Measurements from ENCODE around the gene CFAP74.

Gene CFAP74

GRCh38 chr1:1975535-1975934, 28.1 kb downstream of the CFAP74 start:
- Histone ChIP-seq H3K27me3 (ENCODE audit: control insufficient read depth, insufficient read depth, low read length, poor library complexity, severe bottlenecking) (no peaks in the 10 kb centered on the region), H3K4me1 (ENCODE audit: control insufficient read depth, insufficient read depth, low read length) (peaks cover 12% of the 10 kb centered on the region), H3K36me3 (ENCODE audit: control insufficient read depth, insufficient read depth, low read length) (no peaks in the 10 kb centered on the region), H3K27ac (ENCODE audit: insufficient read depth, low read depth, low read length, poor library complexity, severe bottlenecking) (no peak overlapping the region), H3K4me3 (ENCODE audit: insufficient read depth, low read depth, low read length) (no peak overlapping the region), H3K9me3 (ENCODE audit: control insufficient read depth, low read length) (no peaks in the 10 kb centered on the region)
- WGBS, 2 experiments: 94% methylated on average over 14 of the region's 14 CpGs

- H3K9me3 ChIP-seq (ENCODE audit: control insufficient read depth, low read length): no peaks in the 10 kb centered on the region
- H3K27me3 ChIP-seq (ENCODE audit: control insufficient read depth, insufficient read depth, low read length, poor library complexity, severe bottlenecking): no peaks in the 10 kb centered on the region
- no peak overlapping the region for H3K4me3 ChIP-seq (ENCODE audit: insufficient read depth, low read depth, low read length)
- H3K36me3 ChIP-seq (ENCODE audit: control insufficient read depth, insufficient read depth, low read length): no peaks in the 10 kb centered on the region
- WGBS, 2 experiments: 88 to 91% methylated on average over 22 of the region's 22 CpGs
- H3K4me1 ChIP-seq (ENCODE audit: control insufficient read depth, insufficient read depth, low read length): peaks cover 12% of the 10 kb centered on the region
- H3K27ac ChIP-seq (ENCODE audit: insufficient read depth, low read depth, low read length, poor library complexity, severe bottlenecking): no peak overlapping the region
Measured at GRCh38 chr1:1974834-1975233, 28.8 kb downstream of the CFAP74 start.

- Histone ChIP-seq H3K9me3 (ENCODE audit: control insufficient read depth, low read length) (no peaks in the 10 kb centered on the region), H3K4me3 (ENCODE audit: insufficient read depth, low read depth, low read length) (no peak overlapping the region), H3K4me1 (ENCODE audit: control insufficient read depth, insufficient read depth, low read length) (peaks cover 12% of the 10 kb centered on the region), H3K27ac (ENCODE audit: insufficient read depth, low read depth, low read length, poor library complexity, severe bottlenecking) (no peak overlapping the region), H3K36me3 (ENCODE audit: control insufficient read depth, insufficient read depth, low read length) (no peaks in the 10 kb centered on the region), H3K27me3 (ENCODE audit: control insufficient read depth, insufficient read depth, low read length, poor library complexity, severe bottlenecking) (no peaks in the 10 kb centered on the region)
- WGBS, 2 experiments: 89 to 90% methylated on average over 34 of the region's 34 CpGs
Measured at GRCh38 chr1:1973716-1974642, 29.6 kb downstream of the CFAP74 start.

GRCh38 chr1:1972976-1973715, 30.4 kb downstream of the CFAP74 start:
- Histone ChIP-seq H3K4me3 (ENCODE audit: insufficient read depth, low read depth, low read length) (no peak overlapping the region), H3K27ac (ENCODE audit: insufficient read depth, low read depth, low read length, poor library complexity, severe bottlenecking) (no peak overlapping the region), H3K36me3 (ENCODE audit: control insufficient read depth, insufficient read depth, low read length) (no peaks in the 10 kb centered on the region), H3K9me3 (ENCODE audit: control insufficient read depth, low read length) (no peaks in the 10 kb centered on the region), H3K27me3 (ENCODE audit: control insufficient read depth, insufficient read depth, low read length, poor library complexity, severe bottlenecking) (no peaks in the 10 kb centered on the region), H3K4me1 (ENCODE audit: control insufficient read depth, insufficient read depth, low read length) (peaks cover 12% of the 10 kb centered on the region)
- 81 to 82% methylated on average over 22 of the region's 22 CpGs for WGBS, 2 experiments

- WGBS, 2 experiments: 93% methylated on average over 21 of the region's 21 CpGs
- Histone ChIP-seq H3K4me3 (ENCODE audit: insufficient read depth, low read depth, low read length) (no peak overlapping the region), H3K27me3 (ENCODE audit: control insufficient read depth, insufficient read depth, low read length, poor library complexity, severe bottlenecking) (no peaks in the 10 kb centered on the region), H3K9me3 (ENCODE audit: control insufficient read depth, low read length) (no peaks in the 10 kb centered on the region), H3K4me1 (ENCODE audit: control insufficient read depth, insufficient read depth, low read length) (peaks cover 12% of the 10 kb centered on the region), H3K36me3 (ENCODE audit: control insufficient read depth, insufficient read depth, low read length) (no peaks in the 10 kb centered on the region), H3K27ac (ENCODE audit: insufficient read depth, low read depth, low read length, poor library complexity, severe bottlenecking) (no peak overlapping the region)
Measured at GRCh38 chr1:1971688-1972087, 31.9 kb downstream of the CFAP74 start.

- 91 to 92% methylated on average over 17 of the region's 17 CpGs for WGBS, 2 experiments
- Histone ChIP-seq H3K27me3 (ENCODE audit: control insufficient read depth, insufficient read depth, low read length, poor library complexity, severe bottlenecking) (no peaks in the 10 kb centered on the region), H3K27ac (ENCODE audit: insufficient read depth, low read depth, low read length, poor library complexity, severe bottlenecking) (no peak overlapping the region), H3K4me1 (ENCODE audit: control insufficient read depth, insufficient read depth, low read length) (peaks cover 16% of the 10 kb centered on the region), H3K9me3 (ENCODE audit: control insufficient read depth, low read length) (no peaks in the 10 kb centered on the region), H3K36me3 (ENCODE audit: control insufficient read depth, insufficient read depth, low read length) (no peaks in the 10 kb centered on the region), H3K4me3 (ENCODE audit: insufficient read depth, low read depth, low read length) (no peak overlapping the region)
Measured at GRCh38 chr1:1971017-1971416, 32.6 kb downstream of the CFAP74 start.

- WGBS, 2 experiments: 91% methylated on average over 29 of the region's 29 CpGs
- no peak overlapping the region for H3K27ac ChIP-seq (ENCODE audit: insufficient read depth, low read depth, low read length, poor library complexity, severe bottlenecking)
- H3K4me3 ChIP-seq (ENCODE audit: insufficient read depth, low read depth, low read length): no peak overlapping the region
- peaks cover 19% of the 10 kb centered on the region for H3K4me1 ChIP-seq (ENCODE audit: control insufficient read depth, insufficient read depth, low read length)
- no peaks in the 10 kb centered on the region for H3K27me3 ChIP-seq (ENCODE audit: control insufficient read depth, insufficient read depth, low read length, poor library complexity, severe bottlenecking)
- no peaks in the 10 kb centered on the region for H3K36me3 ChIP-seq (ENCODE audit: control insufficient read depth, insufficient read depth, low read length)
- no peaks in the 10 kb centered on the region for H3K9me3 ChIP-seq (ENCODE audit: control insufficient read depth, low read length)
Measured at GRCh38 chr1:1969953-1970716, 33.5 kb downstream of the CFAP74 start.

GRCh38 chr1:1969505-1969900, 34.1 kb downstream of the CFAP74 start:
- H3K4me1 ChIP-seq (ENCODE audit: control insufficient read depth, insufficient read depth, low read length): peaks cover 19% of the 10 kb centered on the region
- no peak overlapping the region for H3K27ac ChIP-seq (ENCODE audit: insufficient read depth, low read depth, low read length, poor library complexity, severe bottlenecking)
- H3K36me3 ChIP-seq (ENCODE audit: control insufficient read depth, insufficient read depth, low read length): no peaks in the 10 kb centered on the region
- 87 to 89% methylated on average over 10 of the region's 10 CpGs for WGBS, 2 experiments
- H3K9me3 ChIP-seq (ENCODE audit: control insufficient read depth, low read length): no peaks in the 10 kb centered on the region
- H3K4me3 ChIP-seq (ENCODE audit: insufficient read depth, low read depth, low read length): no peak overlapping the region
- no peaks in the 10 kb centered on the region for H3K27me3 ChIP-seq (ENCODE audit: control insufficient read depth, insufficient read depth, low read length, poor library complexity, severe bottlenecking)

GRCh38 chr1:1968767-1969504, 34.6 kb downstream of the CFAP74 start:
- no peaks in the 10 kb centered on the region for H3K9me3 ChIP-seq (ENCODE audit: control insufficient read depth, low read length)
- H3K4me1 ChIP-seq (ENCODE audit: control insufficient read depth, insufficient read depth, low read length): peaks cover 19% of the 10 kb centered on the region
- H3K27me3 ChIP-seq (ENCODE audit: control insufficient read depth, insufficient read depth, low read length, poor library complexity, severe bottlenecking): no peaks in the 10 kb centered on the region
- H3K4me3 ChIP-seq (ENCODE audit: insufficient read depth, low read depth, low read length): no peak overlapping the region
- no peak overlapping the region for H3K27ac ChIP-seq (ENCODE audit: insufficient read depth, low read depth, low read length, poor library complexity, severe bottlenecking)
- H3K36me3 ChIP-seq (ENCODE audit: control insufficient read depth, insufficient read depth, low read length): no peaks in the 10 kb centered on the region
- WGBS, 2 experiments: 78 to 79% methylated on average over 12 of the region's 12 CpGs

Data from ectodermal cell (in vitro differentiated cells).